ENCODE results near the gene EHBP1. TPM values are rescaled to one million over a fixed set of nuclear protein-coding genes. Genes with fewer than 3 reads are reported as not detected.

The EHBP1 gene
- total and polyA plus RNA-seq, 2 donors (not counting 3 experiments of a cell fraction or from before 2014, with no cell fraction given) = 8.4 to 34.8 TPM

- no peak overlapping the region for H3K4me2 ChIP-seq (ENCODE audit: insufficient read depth, low read length)
- CTCF ChIA-PET = interaction anchor here (1.1 kb wide), 1 partner anchor 12 kb away, joined by 3 read pairs; no protein-coding TSS in a partner anchor
- H3K4me1 ChIP-seq (ENCODE audit: control insufficient read depth, extremely low read depth, insufficient read depth, low read length) = no peaks in the 10 kb centered on the region
- no peaks in the 10 kb centered on the region for H3K9me1 ChIP-seq (replicated peaks; ENCODE audit: control insufficient read depth, extremely low read depth, insufficient read depth, low read length)
- BruUV-seq (replicated peaks) = no TSS peak
- no peak for DNase-seq (ENCODE audit: low read depth, low spot score)
- TF ChIP-seq JUN (IDR thresholded peaks at IDR 0.05; ENCODE audit: borderline replicate concordance, insufficient read depth, insufficient read length, low read depth) = no peak
- no peak for TF ChIP-seq EZH2 (IDR thresholded peaks at IDR 0.05; ENCODE audit: borderline replicate concordance, low read depth, low read length, severe bottlenecking)
- TF ChIP-seq POLR2AphosphoS5 (IDR thresholded peaks at IDR 0.05; ENCODE audit: insufficient read depth, low read depth, low read length) = no peak
- no peak for TF ChIP-seq MYC (IDR thresholded peaks at IDR 0.05; ENCODE audit: low read depth, low read length)
- TF ChIP-seq FOS (IDR thresholded peaks at IDR 0.05; ENCODE audit: borderline replicate concordance, insufficient read depth, low read length) = no peak
- no peak for TF ChIP-seq GATA2 (IDR thresholded peaks at IDR 0.05; ENCODE audit: insufficient read depth, insufficient read length, low read depth, low read length)
- TF ChIP-seq, protein P1, sequence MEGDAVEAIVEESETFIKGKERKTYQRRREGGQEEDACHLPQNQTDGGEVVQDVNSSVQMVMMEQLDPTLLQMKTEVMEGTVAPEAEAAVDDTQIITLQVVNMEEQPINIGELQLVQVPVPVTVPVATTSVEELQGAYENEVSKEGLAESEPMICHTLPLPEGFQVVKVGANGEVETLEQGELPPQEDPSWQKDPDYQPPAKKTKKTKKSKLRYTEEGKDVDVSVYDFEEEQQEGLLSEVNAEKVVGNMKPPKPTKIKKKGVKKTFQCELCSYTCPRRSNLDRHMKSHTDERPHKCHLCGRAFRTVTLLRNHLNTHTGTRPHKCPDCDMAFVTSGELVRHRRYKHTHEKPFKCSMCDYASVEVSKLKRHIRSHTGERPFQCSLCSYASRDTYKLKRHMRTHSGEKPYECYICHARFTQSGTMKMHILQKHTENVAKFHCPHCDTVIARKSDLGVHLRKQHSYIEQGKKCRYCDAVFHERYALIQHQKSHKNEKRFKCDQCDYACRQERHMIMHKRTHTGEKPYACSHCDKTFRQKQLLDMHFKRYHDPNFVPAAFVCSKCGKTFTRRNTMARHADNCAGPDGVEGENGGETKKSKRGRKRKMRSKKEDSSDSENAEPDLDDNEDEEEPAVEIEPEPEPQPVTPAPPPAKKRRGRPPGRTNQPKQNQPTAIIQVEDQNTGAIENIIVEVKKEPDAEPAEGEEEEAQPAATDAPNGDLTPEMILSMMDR (IDR thresholded peaks at IDR 0.05; ENCODE audit: extremely low read depth in 1 of 2, insufficient read depth in 1 of 2, low read depth in 1 of 2, low read length in 2 of 2) = no peak
- TF ChIP-seq, protein P2, sequence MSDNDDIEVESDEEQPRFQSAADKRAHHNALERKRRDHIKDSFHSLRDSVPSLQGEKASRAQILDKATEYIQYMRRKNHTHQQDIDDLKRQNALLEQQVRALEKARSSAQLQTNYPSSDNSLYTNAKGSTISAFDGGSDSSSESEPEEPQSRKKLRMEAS (IDR thresholded peaks at IDR 0.05; ENCODE audit: insufficient read depth, insufficient read length) = no peak
- TF ChIP-seq POLR2A (IDR thresholded peaks at IDR 0.05; ENCODE audit: low read depth, low read length) = no peak
- no peak overlapping the region for H3K4me3 ChIP-seq (replicated peaks in 1 of 3; ENCODE audit: insufficient read depth in 1 of 3, low read depth in 1 of 3, low read length in 3 of 3)
- H3K79me2 ChIP-seq (ENCODE audit: control insufficient read depth, insufficient read depth, low read length) = no peaks in the 10 kb centered on the region
- no peak overlapping the region for H3K27ac ChIP-seq (ENCODE audit: insufficient read depth, low read depth, low read length)
- H3K36me3 ChIP-seq (ENCODE audit: control insufficient read depth in 2 of 2, extremely low read depth in 1 of 2, insufficient read depth in 2 of 2, low read length in 2 of 2) = peaks cover 0 to 2% of the 10 kb centered on the region in 2 experiments
- no peak overlapping the region for H3K9ac ChIP-seq (replicated peaks; ENCODE audit: extremely low read depth, insufficient read depth, low read length)
- no peak overlapping the region for H2AFZ ChIP-seq (ENCODE audit: low read depth, low read length)
- FAIRE-seq = no peak
- no peaks in the 10 kb centered on the region for H4K20me1 ChIP-seq (replicated peaks; ENCODE audit: control insufficient read depth, extremely low read depth, insufficient read depth, low read length)
- H3K9me3 ChIP-seq (replicated peaks; ENCODE audit: control insufficient read depth, insufficient read depth, low read length) = no peaks in the 10 kb centered on the region
- intact Hi-C loops (cut with micrococcal nuclease) (loop anchor here (2.0 to 10.0 kb wide), 2 partner anchors 43 to 133 kb away; no protein-coding TSS in a partner anchor), dilution Hi-C loops (cut with MboI; ENCODE audit: extremely low pct_ligation_motif_present, low sequenced_read_pairs) (no loop called here)
- H3K27me3 ChIP-seq (ENCODE audit: control insufficient read depth in 2 of 2, insufficient read depth in 2 of 2, low read length in 2 of 2) = no peaks in the 10 kb centered on the region
- POLR2A ChIA-PET = no interaction called here
Observed at GRCh38 chr2:62928015-62928414, 222.5 kb downstream of the EHBP1 start.
